SK-N-MC (cell line): ENCODE results near the gene TXNRD1.
"Not testable (repeated sequence)": the region's sequence is repeated elsewhere in the genome, so short reads cannot be mapped to it uniquely, and the experiment has no call there.

ENCODE experiments used
- DNase-seq: peaks from one replicate; pipeline ENCODE4 v3.0.0-alpha.2; 2011; ENCODE audit warnings: low read depth, low spot score
- H3K27ac ChIP-seq: fragments of 200-600 bp; sonication (generic); 2 replicates; pipeline ENCODE4 v1.5.1; 2016; ENCODE audit warnings: mixed run types
- H3K36me3 ChIP-seq: fragments of 200-600 bp; sonication (generic); 2 replicates; pipeline ENCODE4 v1.6.1; 2017; ENCODE audit warnings: antibody characterized with exemption, low read length, mixed read lengths; ENCODE audit not compliant: insufficient read depth
- H3K4me3 ChIP-seq: fragments of 200-600 bp; sonication (generic); 2 replicates; pipeline ENCODE4 v1.5.1; 2016
- H3K9ac ChIP-seq: fragments of 200-600 bp; sonication (generic); 2 replicates; pipeline ENCODE4 v1.8.0; 2017; ENCODE audit warnings: mixed run types, mixed read lengths; ENCODE audit not compliant: insufficient read length
- H3K9me3 ChIP-seq: fragments of 200-600 bp; sonication (generic); 2 replicates; pipeline ENCODE4 v1.6.1; 2017; ENCODE audit warnings: low read depth, mild to moderate bottlenecking, antibody characterized with exemption, low read length, moderate library complexity, mixed read lengths
- EZH2 ChIP-seq: fragments of 200-600 bp; sonication (generic); IDR thresholded peaks from one replicate; pipeline ENCODE4 v1.6.1; 2017; ENCODE audit warnings: antibody characterized with exemption
- FOXP2 ChIP-seq: optimal IDR thresholded peaks from 2 replicates; pipeline ENCODE3; 2011; ENCODE audit warnings: mild to moderate bottlenecking, moderate library complexity; ENCODE audit not compliant: insufficient read depth; ENCODE audit errors: extremely low read length, control extremely low read depth
- POLR2AphosphoS5 ChIP-seq: IDR thresholded peaks from 2 replicates; pipeline ENCODE4 v1.6.1; 2012; ENCODE audit warnings: mild to moderate bottlenecking, low read depth, low read length, borderline replicate concordance

TXNRD1 gene

GRCh38 chr12:104321949-104322348 lies 106.4 kb downstream of the TXNRD1 start:
- H3K4me3 ChIP-seq, result no peak overlapping the region
- H3K9me3 ChIP-seq, result no peaks in the 10 kb centered on the region
- H3K9ac ChIP-seq, result no peak overlapping the region
- no peak overlapping the region for H3K27ac ChIP-seq
- peaks cover 89% of the 10 kb centered on the region for H3K36me3 ChIP-seq
- TF ChIP-seq EZH2, result no peak
- TF ChIP-seq FOXP2, result no peak
- TF ChIP-seq POLR2AphosphoS5, result no peak
- DNase-seq, result no peak

- not testable (repeated sequence) for DNase-seq, H3K27ac ChIP-seq, H3K9ac ChIP-seq, H3K9me3 ChIP-seq, H3K4me3 ChIP-seq
- peaks cover 89% of the 10 kb centered on the region for H3K36me3 ChIP-seq
These were observed 107.0 kb downstream of the TXNRD1 start for GRCh38 chr12:104322533-104322932.

- Histone ChIP-seq H3K4me3 (no peak overlapping the region), H3K9me3 (no peaks in the 10 kb centered on the region), H3K27ac (no peak overlapping the region), H3K36me3 (peaks cover 88% of the 10 kb centered on the region), H3K9ac (no peak overlapping the region)
- TF ChIP-seq EZH2, result no peak
- no peak for TF ChIP-seq POLR2AphosphoS5
- TF ChIP-seq FOXP2, result no peak
- DNase-seq, result no peak
These were observed 108.3 kb downstream of the TXNRD1 start for GRCh38 chr12:104323899-104324298.

- DNase-seq, H3K9ac ChIP-seq, H3K27ac ChIP-seq, H3K4me3 ChIP-seq, H3K9me3 ChIP-seq: not testable (repeated sequence)
- peaks cover 81% of the 10 kb centered on the region for H3K36me3 ChIP-seq
These were observed 112.7 kb downstream of the TXNRD1 start for GRCh38 chr12:104328278-104328677.

- no peak for DNase-seq
- no peak overlapping the region for H3K9ac ChIP-seq
- no peak overlapping the region for H3K27ac ChIP-seq
- no peaks in the 10 kb centered on the region for H3K9me3 ChIP-seq
- TF ChIP-seq EZH2 (no peak), POLR2AphosphoS5 (no peak), FOXP2 (no peak)
- no peak overlapping the region for H3K4me3 ChIP-seq
- H3K36me3 ChIP-seq, result peaks cover 84% of the 10 kb centered on the region
These were observed 113.2 kb downstream of the TXNRD1 start for GRCh38 chr12:104328790-104329189.

- no peak for TF ChIP-seq POLR2AphosphoS5
- TF ChIP-seq EZH2, result no peak
- TF ChIP-seq FOXP2, result no peak
- no peak overlapping the region for H3K4me3 ChIP-seq
- no peak overlapping the region for H3K27ac ChIP-seq
- H3K9ac ChIP-seq, result no peak overlapping the region
- H3K9me3 ChIP-seq, result no peaks in the 10 kb centered on the region
- H3K36me3 ChIP-seq, result peaks cover 85% of the 10 kb centered on the region
- DNase-seq, result no peak
These were observed 114.3 kb downstream of the TXNRD1 start for GRCh38 chr12:104329707-104330532.

- Histone ChIP-seq H3K9ac (no peak overlapping the region), H3K9me3 (no peaks in the 10 kb centered on the region), H3K27ac (no peak overlapping the region), H3K36me3 (peaks cover 83% of the 10 kb centered on the region), H3K4me3 (no peak overlapping the region)
- TF ChIP-seq FOXP2 (no peak), POLR2AphosphoS5 (no peak), EZH2 (no peak)
- DNase-seq, result no peak
These were observed 115.8 kb downstream of the TXNRD1 start for GRCh38 chr12:104331376-104331775.

- peaks cover 82% of the 10 kb centered on the region for H3K36me3 ChIP-seq
- H3K27ac ChIP-seq, DNase-seq, H3K9ac ChIP-seq, H3K4me3 ChIP-seq, H3K9me3 ChIP-seq: not testable (repeated sequence)
These were observed 116.7 kb downstream of the TXNRD1 start for GRCh38 chr12:104332273-104332672.

GRCh38 chr12:104333692-104334255 lies 118.2 kb downstream of the TXNRD1 start:
- no peak overlapping the region for H3K27ac ChIP-seq
- peaks cover 78% of the 10 kb centered on the region for H3K36me3 ChIP-seq
- no peak overlapping the region for H3K4me3 ChIP-seq
- TF ChIP-seq POLR2AphosphoS5 (no peak), EZH2 (no peak), FOXP2 (no peak)
- no peak overlapping the region for H3K9ac ChIP-seq
- DNase-seq, result no peak
- no peaks in the 10 kb centered on the region for H3K9me3 ChIP-seq
